Fibroblast of the aortic adventitia (primary cell): ENCODE results near the gene SAMD4A. TPM values are rescaled to one million over a fixed set of nuclear protein-coding genes. Genes with fewer than 3 reads are reported as not detected.
A peak's percentile ranks its signal among the peaks of the same experiment; 100 is the strongest.

ENCODE experiments used
- DNase-seq: peaks from one replicate; pipeline ENCODE4 v3.0.0-alpha.2; 2010; ENCODE audit warnings: low read depth
- H3K4me3 ChIP-seq: 2 replicates; pipeline ENCODE4 v1.5.1; 2011; ENCODE audit warnings: low read depth, mild to moderate bottlenecking, control low read depth, low read length, moderate library complexity
- total RNA-seq: library from RNA; depleted of rRNA; stranded (reverse); fragments of >200 nt; gene quantifications from 2 replicates; pipeline ENCODE4 v1.2.3, GENCODE V29; 2012; ENCODE audit warnings: low replicate concordance
- TF ChIP-seq, protein P1 (sequence below): IDR thresholded peaks from 2 replicates; pipeline ENCODE4 v1.5.1; 2011; ENCODE audit warnings: mild to moderate bottlenecking, low read length, control low read depth, inconsistent platforms; ENCODE audit not compliant: insufficient read depth

SAMD4A gene
- total RNA-seq, 1 donor: 20.1 TPM

DNA sequence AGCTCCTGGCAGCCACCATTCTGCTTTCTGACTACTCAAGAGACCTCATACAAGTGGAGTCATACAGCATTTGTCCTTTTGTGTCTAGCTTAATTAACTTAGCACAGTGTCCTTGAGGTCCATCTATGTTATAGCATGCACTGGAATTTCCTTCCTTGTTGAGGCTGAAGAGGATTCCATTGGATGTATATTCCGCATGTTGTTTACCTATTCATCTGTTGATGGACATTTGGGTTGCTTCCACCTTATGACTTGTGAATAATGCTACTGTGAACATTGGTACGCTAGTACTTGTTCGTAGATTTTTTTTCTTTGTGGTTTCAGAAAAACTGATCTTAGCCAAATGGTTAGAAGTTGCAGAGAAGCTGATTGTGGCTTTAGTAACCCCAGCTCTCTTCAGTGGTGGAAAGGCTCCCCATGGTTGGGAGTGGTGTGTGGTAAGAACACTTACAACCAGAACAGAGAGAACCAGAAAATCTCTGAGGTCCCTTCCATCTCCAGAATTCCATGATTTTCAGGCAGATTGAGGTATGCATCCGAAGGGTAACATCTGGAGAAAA, 118.4 kb downstream of the SAMD4A start:
- TF ChIP-seq, protein P1, sequence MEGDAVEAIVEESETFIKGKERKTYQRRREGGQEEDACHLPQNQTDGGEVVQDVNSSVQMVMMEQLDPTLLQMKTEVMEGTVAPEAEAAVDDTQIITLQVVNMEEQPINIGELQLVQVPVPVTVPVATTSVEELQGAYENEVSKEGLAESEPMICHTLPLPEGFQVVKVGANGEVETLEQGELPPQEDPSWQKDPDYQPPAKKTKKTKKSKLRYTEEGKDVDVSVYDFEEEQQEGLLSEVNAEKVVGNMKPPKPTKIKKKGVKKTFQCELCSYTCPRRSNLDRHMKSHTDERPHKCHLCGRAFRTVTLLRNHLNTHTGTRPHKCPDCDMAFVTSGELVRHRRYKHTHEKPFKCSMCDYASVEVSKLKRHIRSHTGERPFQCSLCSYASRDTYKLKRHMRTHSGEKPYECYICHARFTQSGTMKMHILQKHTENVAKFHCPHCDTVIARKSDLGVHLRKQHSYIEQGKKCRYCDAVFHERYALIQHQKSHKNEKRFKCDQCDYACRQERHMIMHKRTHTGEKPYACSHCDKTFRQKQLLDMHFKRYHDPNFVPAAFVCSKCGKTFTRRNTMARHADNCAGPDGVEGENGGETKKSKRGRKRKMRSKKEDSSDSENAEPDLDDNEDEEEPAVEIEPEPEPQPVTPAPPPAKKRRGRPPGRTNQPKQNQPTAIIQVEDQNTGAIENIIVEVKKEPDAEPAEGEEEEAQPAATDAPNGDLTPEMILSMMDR: no peak
- no peak for DNase-seq
- no peak overlapping the region for H3K4me3 ChIP-seq

- DNase-seq: peak; percentile 92
- peak overlapping the region; percentile 22 for H3K4me3 ChIP-seq
- TF ChIP-seq, protein P1: no peak
Measured at GRCh38 chr14:54686219-54686870, 119.4 kb downstream of the SAMD4A start.

GRCh38 chr14:54686871-54687749, 120.2 kb downstream of the SAMD4A start:
- TF ChIP-seq, protein P1: no peak
- DNase-seq: peak; percentile 33
- H3K4me3 ChIP-seq: no peak overlapping the region

- DNase-seq: no peak
- TF ChIP-seq, protein P1: no peak
- H3K4me3 ChIP-seq: no peak overlapping the region
Measured at GRCh38 chr14:54687750-54688119, 120.8 kb downstream of the SAMD4A start.

- no peak for DNase-seq
- TF ChIP-seq, protein P1: no peak
Measured at GRCh38 chr14:54688229-54688628, 121.3 kb downstream of the SAMD4A start.

DNA sequence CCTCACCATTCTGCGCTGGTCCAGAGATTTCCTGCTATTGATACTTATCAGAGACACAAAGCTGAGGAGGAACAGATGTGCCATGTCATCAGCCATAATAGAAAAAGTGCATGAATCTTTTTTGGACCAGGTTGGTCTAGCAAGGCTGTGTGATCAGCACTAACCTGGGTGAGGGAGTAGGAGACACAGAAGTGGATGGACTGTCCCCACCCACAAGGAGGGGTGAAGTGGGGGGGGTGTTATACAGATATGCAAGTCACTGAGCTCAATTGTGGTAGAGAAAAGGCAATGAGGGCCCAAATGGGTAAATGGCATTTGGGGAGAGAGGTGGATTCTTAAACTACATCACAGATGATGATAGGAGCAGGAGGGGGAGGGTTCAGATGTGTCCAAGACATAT, 123.0 kb downstream of the SAMD4A start:
- DNase-seq: no peak
- TF ChIP-seq, protein P1: no peak
- no peak overlapping the region for H3K4me3 ChIP-seq

More at GRCh38 chr14:54688229-54688628, 121.3 kb downstream of the SAMD4A start:
- H3K4me3 ChIP-seq: no peak overlapping the region
